HG03354 (cell line): ENCODE measurements around the gene LAPTM5.

Experiments
- ATAC-seq: cut with Tn5 transposase; IDR thresholded peaks from one replicate; pipeline ENCODE4 v1.9.1; 2021; ENCODE audit warnings: mild to moderate bottlenecking; ENCODE audit not compliant: unreplicated experiment, poor library complexity, severe bottlenecking

Gene LAPTM5

GRCh38 chr1:30724175-30724574 lies 33.4 kb downstream of the LAPTM5 start:
- no peak for ATAC-seq

- ATAC-seq, result no peak
Measured at GRCh38 chr1:30723331-30723755, 34.2 kb downstream of the LAPTM5 start, which contains the start of gene MATN1. Gene MATN1, minus strand, starts transcription at chr1:30723585. Its CDS starts 34 bp downstream, at chr1:30723551.

GRCh38 chr1:30721812-30722537 lies 35.6 kb downstream of the LAPTM5 start:
- ATAC-seq, result no peak

- no peak for ATAC-seq
Measured at GRCh38 chr1:30721341-30721793, 36.2 kb downstream of the LAPTM5 start.

- no peak for ATAC-seq
Measured at GRCh38 chr1:30720271-30721223, 37.0 kb downstream of the LAPTM5 start.

GRCh38 chr1:30719406-30720270 lies 37.9 kb downstream of the LAPTM5 start:
- no peak for ATAC-seq

- ATAC-seq, result peak; percentile 59
Measured at GRCh38 chr1:30718636-30719405, 38.8 kb downstream of the LAPTM5 start.

GRCh38 chr1:30718091-30718635 lies 39.4 kb downstream of the LAPTM5 start:
- peak; percentile 84 for ATAC-seq

GRCh38 chr1:30716646-30717045 lies 40.9 kb downstream of the LAPTM5 start:
- ATAC-seq, result no peak

- ATAC-seq, result no peak
Measured at GRCh38 chr1:30715886-30716285, 41.7 kb downstream of the LAPTM5 start.

GRCh38 chr1:30715216-30715615 lies 42.4 kb downstream of the LAPTM5 start:
- ATAC-seq, result no peak

GRCh38 chr1:30714536-30715090 lies 43.0 kb downstream of the LAPTM5 start:
- ATAC-seq, result no peak

- ATAC-seq, result no peak
Measured at GRCh38 chr1:30714025-30714424, 43.5 kb downstream of the LAPTM5 start.

- no peak for ATAC-seq
Measured at GRCh38 chr1:30713311-30713710, 44.3 kb downstream of the LAPTM5 start.

GRCh38 chr1:30712583-30712982 lies 45.0 kb downstream of the LAPTM5 start:
- ATAC-seq, result no peak

- no peak for ATAC-seq
Measured at GRCh38 chr1:30710407-30710806, 47.2 kb downstream of the LAPTM5 start.

GRCh38 chr1:30708361-30708728 lies 49.2 kb downstream of the LAPTM5 start:
- ATAC-seq, result no peak
